HepG2 (cell line): ENCODE data around the gene ACE. TPM values are rescaled to one million over a fixed set of nuclear protein-coding genes. Genes with fewer than 3 reads are reported as not detected.
A peak's percentile ranks its signal among the peaks of the same experiment; 100 is the strongest.

Source experiments
- EP300 ChIP-seq, 3 experiments: sonication (generic) in 1 of 3; formaldehyde crosslinking in 1 of 3; IDR thresholded peaks; 2 replicates each; pipeline versions ENCODE4 v1.5.1 to v1.6.1; 2011 to 2020; ENCODE audit warnings: low read depth in 2 of 3, low read length in 2 of 3, borderline replicate concordance in 1 of 3, improper control_type of control experiment in 1 of 3, mild to moderate bottlenecking in 1 of 3, missing genetic modification reagents in 1 of 3, moderate library complexity in 1 of 3
- FOXA1 ChIP-seq, 2 experiments: fragments of 450-650 bp in 1 of 2; sonication (generic) in 1 of 2; formaldehyde crosslinking in 1 of 2; IDR thresholded peaks; 2 replicates each; pipeline versions ENCODE4 v1.4.0 to v1.6.1; 2016 to 2020; ENCODE audit warnings: missing genetic modification reagents in 1 of 2
- HOXA3 ChIP-seq: sonication (generic); formaldehyde crosslinking; IDR thresholded peaks from 2 replicates; pipeline ENCODE4 v1.5.0; 2020; ENCODE audit warnings: missing genetic modification reagents
- HOXA5 ChIP-seq: sonication (generic); formaldehyde crosslinking; IDR thresholded peaks from 2 replicates; pipeline ENCODE4 v1.4.0; 2020; ENCODE audit warnings: missing genetic modification reagents
- MTA1 ChIP-seq: sonication (generic); formaldehyde crosslinking; IDR thresholded peaks from 2 replicates; pipeline ENCODE4 v1.4.0; 2020; ENCODE audit warnings: missing genetic modification reagents, mild to moderate bottlenecking, borderline replicate concordance
- MTF2 ChIP-seq: sonication (generic); formaldehyde crosslinking; IDR thresholded peaks from 2 replicates; pipeline ENCODE4 v1.5.0; 2020; ENCODE audit warnings: missing genetic modification reagents, borderline replicate concordance
- SAP130 ChIP-seq: IDR thresholded peaks from 2 replicates; pipeline ENCODE4 v1.6.1; 2016; ENCODE audit warnings: low read depth
- ZNF224 ChIP-seq: sonication (generic); formaldehyde crosslinking; IDR thresholded peaks from 2 replicates; pipeline ENCODE4 v1.5.0; 2020; ENCODE audit warnings: mild to moderate bottlenecking, missing genetic modification reagents
- ZNF567 ChIP-seq: sonication (generic); formaldehyde crosslinking; IDR thresholded peaks from 2 replicates; pipeline ENCODE4 v1.8.1; 2023; ENCODE audit warnings: mild to moderate bottlenecking, missing genetic modification reagents, borderline replicate concordance
- ZNF607 ChIP-seq: sonication (generic); formaldehyde crosslinking; IDR thresholded peaks from 2 replicates; pipeline ENCODE4 v1.5.1; 2020; ENCODE audit warnings: missing genetic modification reagents, mild to moderate bottlenecking, borderline replicate concordance
- ZNF768 ChIP-seq: sonication (generic); formaldehyde crosslinking; IDR thresholded peaks from 2 replicates; pipeline ENCODE4 v1.4.0; 2020; ENCODE audit warnings: missing genetic modification reagents
- ZNF777 ChIP-seq: sonication (generic); formaldehyde crosslinking; IDR thresholded peaks from 2 replicates; pipeline ENCODE4 v1.4.0; 2020; ENCODE audit warnings: missing genetic modification reagents
- polyA plus RNA-seq, 8 experiments: library from polyadenylated mRNA; depleted of rRNA in 3 of 8; stranded (reverse) in 7 of 8; unstranded in 1 of 8; fragments of >200 nt; fragmentation: Illumina TruSeq in 4 of 8; extraction: Trizol in 4 of 8; gene quantifications; 2 replicates each; pipeline versions ENCODE4 v1.2.1 to v1.2.3, GENCODE V29; 2011 to 2016; ENCODE audit warnings: low read depth in 4 of 8, missing spikeins in 1 of 8, mixed read lengths in 1 of 8; ENCODE audit not compliant: insufficient read depth in 1 of 8
- total RNA-seq, 5 experiments: library from RNA; depleted of rRNA; stranded (reverse); fragments of >200 nt; fragmentation: Illumina TruSeq; extraction: Trizol; gene quantifications; 2 replicates each; pipeline ENCODE4 v1.2.3, GENCODE V29; 2016; ENCODE audit warnings: low read depth in 1 of 5
- TF ChIP-seq, protein P1 (sequence below): sonication (generic); formaldehyde crosslinking; conservative IDR thresholded peaks from 2 replicates; pipeline ENCODE4 v1.4.0; 2020; ENCODE audit warnings: missing genetic modification reagents
- TF ChIP-seq, protein P2 (sequence below): sonication (generic); formaldehyde crosslinking; IDR thresholded peaks from 2 replicates; pipeline ENCODE4 v1.4.0; 2020; ENCODE audit warnings: missing genetic modification reagents, borderline replicate concordance
- TF ChIP-seq, protein P3 (sequence below): sonication (generic); formaldehyde crosslinking; IDR thresholded peaks from 2 replicates; pipeline ENCODE4 v1.5.0; 2020; ENCODE audit warnings: mild to moderate bottlenecking, missing genetic modification reagents, moderate library complexity
- TF ChIP-seq, protein P4 (sequence below): sonication (generic); formaldehyde crosslinking; IDR thresholded peaks from 2 replicates; pipeline ENCODE4 v1.4.0; 2020; ENCODE audit warnings: missing genetic modification reagents

The ACE gene
- total and polyA plus RNA-seq, 2 of the 13 experiments (the other 11 are each of a cell fraction or from before 2014, with no cell fraction given), result 0.08 to 0.13 TPM

DNA sequence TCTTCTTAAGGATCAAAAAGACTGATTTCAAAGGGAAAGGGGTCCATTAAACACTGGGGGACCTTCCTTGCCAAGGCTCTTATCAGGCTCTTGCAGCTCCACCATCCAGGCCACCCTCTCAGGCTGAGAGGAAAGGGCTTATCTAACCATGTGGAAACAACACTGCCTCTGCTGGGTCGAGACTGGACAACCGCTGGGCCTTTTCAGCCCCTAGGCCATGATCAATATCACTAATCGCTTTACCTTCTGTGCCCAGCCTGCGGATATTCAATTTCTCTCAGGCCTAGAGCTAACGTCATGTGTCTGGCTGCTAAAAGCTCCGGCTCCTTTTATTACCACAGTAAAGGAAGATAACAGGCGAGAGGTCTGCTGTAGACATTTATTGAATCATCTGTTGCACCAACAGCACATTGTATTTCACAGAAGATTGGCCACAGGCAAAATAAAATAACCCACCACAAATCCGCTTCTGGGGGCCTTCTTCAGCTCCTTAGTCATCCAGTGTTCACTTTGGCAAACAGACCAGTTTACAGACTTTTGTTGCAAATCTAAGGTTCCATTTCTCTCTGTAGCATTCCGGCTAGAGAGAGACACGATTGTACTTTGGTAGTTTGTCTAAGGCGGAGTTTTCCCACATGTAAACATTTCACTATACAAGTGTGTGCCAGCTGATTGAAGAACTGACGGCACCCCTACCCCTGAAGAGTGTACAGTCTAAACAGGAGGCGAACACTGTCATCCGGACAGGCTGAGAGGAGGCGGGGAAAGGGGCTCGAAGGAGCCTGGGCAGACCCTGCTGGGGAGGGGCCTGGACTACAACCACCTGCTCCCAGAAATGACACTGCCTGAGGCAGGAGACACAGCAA is 44.7 kb upstream of the ACE start (continued):
- TF ChIP-seq, protein P1, sequence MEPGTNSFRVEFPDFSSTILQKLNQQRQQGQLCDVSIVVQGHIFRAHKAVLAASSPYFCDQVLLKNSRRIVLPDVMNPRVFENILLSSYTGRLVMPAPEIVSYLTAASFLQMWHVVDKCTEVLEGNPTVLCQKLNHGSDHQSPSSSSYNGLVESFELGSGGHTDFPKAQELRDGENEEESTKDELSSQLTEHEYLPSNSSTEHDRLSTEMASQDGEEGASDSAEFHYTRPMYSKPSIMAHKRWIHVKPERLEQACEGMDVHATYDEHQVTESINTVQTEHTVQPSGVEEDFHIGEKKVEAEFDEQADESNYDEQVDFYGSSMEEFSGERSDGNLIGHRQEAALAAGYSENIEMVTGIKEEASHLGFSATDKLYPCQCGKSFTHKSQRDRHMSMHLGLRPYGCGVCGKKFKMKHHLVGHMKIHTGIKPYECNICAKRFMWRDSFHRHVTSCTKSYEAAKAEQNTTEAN (CRISPR knock-in tag), result 0 out of 2 replicates have a peak, but pooled peaks have one; percentile 53
- TF ChIP-seq, protein P2, sequence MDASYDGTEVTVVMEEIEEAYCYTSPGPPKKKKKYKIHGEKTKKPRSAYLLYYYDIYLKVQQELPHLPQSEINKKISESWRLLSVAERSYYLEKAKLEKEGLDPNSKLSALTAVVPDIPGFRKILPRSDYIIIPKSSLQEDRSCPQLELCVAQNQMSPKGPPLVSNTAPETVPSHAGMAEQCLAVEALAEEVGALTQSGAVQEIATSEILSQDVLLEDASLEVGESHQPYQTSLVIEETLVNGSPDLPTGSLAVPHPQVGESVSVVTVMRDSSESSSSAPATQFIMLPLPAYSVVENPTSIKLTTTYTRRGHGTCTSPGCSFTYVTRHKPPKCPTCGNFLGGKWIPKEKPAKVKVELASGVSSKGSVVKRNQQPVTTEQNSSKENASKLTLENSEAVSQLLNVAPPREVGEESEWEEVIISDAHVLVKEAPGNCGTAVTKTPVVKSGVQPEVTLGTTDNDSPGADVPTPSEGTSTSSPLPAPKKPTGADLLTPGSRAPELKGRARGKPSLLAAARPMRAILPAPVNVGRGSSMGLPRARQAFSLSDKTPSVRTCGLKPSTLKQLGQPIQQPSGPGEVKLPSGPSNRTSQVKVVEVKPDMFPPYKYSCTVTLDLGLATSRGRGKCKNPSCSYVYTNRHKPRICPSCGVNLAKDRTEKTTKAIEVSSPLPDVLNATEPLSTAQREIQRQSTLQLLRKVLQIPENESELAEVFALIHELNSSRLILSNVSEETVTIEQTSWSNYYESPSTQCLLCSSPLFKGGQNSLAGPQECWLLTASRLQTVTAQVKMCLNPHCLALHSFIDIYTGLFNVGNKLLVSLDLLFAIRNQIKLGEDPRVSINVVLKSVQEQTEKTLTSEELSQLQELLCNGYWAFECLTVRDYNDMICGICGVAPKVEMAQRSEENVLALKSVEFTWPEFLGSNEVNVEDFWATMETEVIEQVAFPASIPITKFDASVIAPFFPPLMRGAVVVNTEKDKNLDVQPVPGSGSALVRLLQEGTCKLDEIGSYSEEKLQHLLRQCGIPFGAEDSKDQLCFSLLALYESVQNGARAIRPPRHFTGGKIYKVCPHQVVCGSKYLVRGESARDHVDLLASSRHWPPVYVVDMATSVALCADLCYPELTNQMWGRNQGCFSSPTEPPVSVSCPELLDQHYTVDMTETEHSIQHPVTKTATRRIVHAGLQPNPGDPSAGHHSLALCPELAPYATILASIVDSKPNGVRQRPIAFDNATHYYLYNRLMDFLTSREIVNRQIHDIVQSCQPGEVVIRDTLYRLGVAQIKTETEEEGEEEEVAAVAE, result no peak
- TF ChIP-seq SAP130 (CRISPR knock-in tag) (peak; percentile 80), MTA1 (CRISPR knock-in tag) (no peak), MTF2 (no peak), HOXA5 (CRISPR knock-in tag) (0 out of 2 replicates have a peak, but pooled peaks have one; percentile 18), HOXA3 (CRISPR knock-in tag) (no peak), ZNF777 (CRISPR knock-in tag) (no peak), ZNF607 (peak; percentile 63; the same call in 1 of the 2 replicates), ZNF567 (CRISPR knock-in tag) (no peak), EP300 (IDR thresholded peaks at IDR 0.05; ENCODE audit: low read depth in 2 of 2, low read length in 2 of 2) (0 out of 4 replicates have a peak, but pooled peaks of 1 of the 2 experiments have one; percentile 37), EP300 (CRISPR knock-in tag; IDR thresholded peaks at IDR 0.05; ENCODE audit: borderline replicate concordance) (peak; percentile 23; the same call in 1 of the 2 replicates), ZNF224 (CRISPR knock-in tag) (no peak), ZNF768 (CRISPR knock-in tag) (no peak), FOXA1 (IDR thresholded peaks at IDR 0.05) (no peak), FOXA1 (CRISPR knock-in tag; IDR thresholded peaks at IDR 0.05) (peak; percentile 54; the same call in 1 of the 2 replicates)
- TF ChIP-seq, protein P3, sequence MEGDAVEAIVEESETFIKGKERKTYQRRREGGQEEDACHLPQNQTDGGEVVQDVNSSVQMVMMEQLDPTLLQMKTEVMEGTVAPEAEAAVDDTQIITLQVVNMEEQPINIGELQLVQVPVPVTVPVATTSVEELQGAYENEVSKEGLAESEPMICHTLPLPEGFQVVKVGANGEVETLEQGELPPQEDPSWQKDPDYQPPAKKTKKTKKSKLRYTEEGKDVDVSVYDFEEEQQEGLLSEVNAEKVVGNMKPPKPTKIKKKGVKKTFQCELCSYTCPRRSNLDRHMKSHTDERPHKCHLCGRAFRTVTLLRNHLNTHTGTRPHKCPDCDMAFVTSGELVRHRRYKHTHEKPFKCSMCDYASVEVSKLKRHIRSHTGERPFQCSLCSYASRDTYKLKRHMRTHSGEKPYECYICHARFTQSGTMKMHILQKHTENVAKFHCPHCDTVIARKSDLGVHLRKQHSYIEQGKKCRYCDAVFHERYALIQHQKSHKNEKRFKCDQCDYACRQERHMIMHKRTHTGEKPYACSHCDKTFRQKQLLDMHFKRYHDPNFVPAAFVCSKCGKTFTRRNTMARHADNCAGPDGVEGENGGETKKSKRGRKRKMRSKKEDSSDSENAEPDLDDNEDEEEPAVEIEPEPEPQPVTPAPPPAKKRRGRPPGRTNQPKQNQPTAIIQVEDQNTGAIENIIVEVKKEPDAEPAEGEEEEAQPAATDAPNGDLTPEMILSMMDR (CRISPR knock-in tag), result peak; percentile 20
- TF ChIP-seq, protein P4, sequence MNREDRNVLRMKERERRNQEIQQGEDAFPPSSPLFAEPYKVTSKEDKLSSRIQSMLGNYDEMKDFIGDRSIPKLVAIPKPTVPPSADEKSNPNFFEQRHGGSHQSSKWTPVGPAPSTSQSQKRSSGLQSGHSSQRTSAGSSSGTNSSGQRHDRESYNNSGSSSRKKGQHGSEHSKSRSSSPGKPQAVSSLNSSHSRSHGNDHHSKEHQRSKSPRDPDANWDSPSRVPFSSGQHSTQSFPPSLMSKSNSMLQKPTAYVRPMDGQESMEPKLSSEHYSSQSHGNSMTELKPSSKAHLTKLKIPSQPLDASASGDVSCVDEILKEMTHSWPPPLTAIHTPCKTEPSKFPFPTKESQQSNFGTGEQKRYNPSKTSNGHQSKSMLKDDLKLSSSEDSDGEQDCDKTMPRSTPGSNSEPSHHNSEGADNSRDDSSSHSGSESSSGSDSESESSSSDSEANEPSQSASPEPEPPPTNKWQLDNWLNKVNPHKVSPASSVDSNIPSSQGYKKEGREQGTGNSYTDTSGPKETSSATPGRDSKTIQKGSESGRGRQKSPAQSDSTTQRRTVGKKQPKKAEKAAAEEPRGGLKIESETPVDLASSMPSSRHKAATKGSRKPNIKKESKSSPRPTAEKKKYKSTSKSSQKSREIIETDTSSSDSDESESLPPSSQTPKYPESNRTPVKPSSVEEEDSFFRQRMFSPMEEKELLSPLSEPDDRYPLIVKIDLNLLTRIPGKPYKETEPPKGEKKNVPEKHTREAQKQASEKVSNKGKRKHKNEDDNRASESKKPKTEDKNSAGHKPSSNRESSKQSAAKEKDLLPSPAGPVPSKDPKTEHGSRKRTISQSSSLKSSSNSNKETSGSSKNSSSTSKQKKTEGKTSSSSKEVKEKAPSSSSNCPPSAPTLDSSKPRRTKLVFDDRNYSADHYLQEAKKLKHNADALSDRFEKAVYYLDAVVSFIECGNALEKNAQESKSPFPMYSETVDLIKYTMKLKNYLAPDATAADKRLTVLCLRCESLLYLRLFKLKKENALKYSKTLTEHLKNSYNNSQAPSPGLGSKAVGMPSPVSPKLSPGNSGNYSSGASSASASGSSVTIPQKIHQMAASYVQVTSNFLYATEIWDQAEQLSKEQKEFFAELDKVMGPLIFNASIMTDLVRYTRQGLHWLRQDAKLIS, result no peak
